ENCODE data around the gene STAC3. TPM values are rescaled to one million over a fixed set of nuclear protein-coding genes. Genes with fewer than 3 reads are reported as not detected.
"Not testable (repeated sequence)": the region's sequence is repeated elsewhere in the genome, so short reads cannot be mapped to it uniquely, and the experiment has no call there.

Gene STAC3
- total RNA-seq: 1 to 10 TPM; 7.5 to 9.9 TPM

DNA sequence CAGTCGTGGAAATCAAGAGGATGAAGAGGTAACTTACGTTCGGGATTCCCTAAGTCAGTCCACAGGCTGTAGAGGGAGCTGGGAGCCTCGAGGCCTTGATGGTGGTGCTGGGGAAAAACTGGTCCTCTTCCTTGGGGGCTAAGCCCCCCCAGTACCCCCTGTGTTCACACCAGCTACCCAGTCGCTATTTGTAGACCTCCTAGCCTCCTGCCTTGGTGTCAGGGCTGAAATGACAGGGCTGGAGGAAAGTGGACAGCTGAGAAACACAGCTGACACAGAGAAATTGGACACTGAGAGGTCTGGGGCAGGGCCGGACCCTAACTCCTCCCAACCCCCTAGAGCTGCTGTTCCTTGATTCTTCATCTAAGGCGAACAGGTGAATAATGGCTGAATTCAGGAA lies at the start of gene STAC3:
TSS of gene STAC3 (minus strand) at position 232 of the 400 bp plus-strand sequence. CDS start 1,551 bp downstream, outside the sequence.
- no peaks in the 10 kb centered on the region for H3K9me3 Mint-ChIP-seq (ENCODE audit: insufficient read depth)
- DNase-seq (no peak), ATAC-seq (no peak)
- H3K4me3 Mint-ChIP-seq: no peak within 1 kb of the TSS
- H3K27me3 Mint-ChIP-seq (ENCODE audit: low read depth): no peaks in the 10 kb centered on the region
- CTCF ChIA-PET: interaction anchor here (0.7 to 3.5 kb wide), 4 partner anchors 9 to 205 kb away, joined by 4 to 31 read pairs (median 18); partner anchors contain the start of gene INHBE
- H3K4me1 Mint-ChIP-seq (ENCODE audit: low read depth): peaks cover 10% of the 10 kb centered on the region
- H3K36me3 Mint-ChIP-seq (ENCODE audit: low read depth): peaks cover 13% of the 10 kb centered on the region
- no peak within 1 kb of the TSS for H3K27ac Mint-ChIP-seq
- POLR2A ChIA-PET: no interaction called here

- Mint-ChIP-seq H3K36me3 (ENCODE audit: low read depth) (peaks cover 32% of the 10 kb centered on the region), H3K4me3 (no peak overlapping the region), H3K27me3 (ENCODE audit: low read depth) (no peaks in the 10 kb centered on the region), H3K4me1 (ENCODE audit: low read depth) (no peaks in the 10 kb centered on the region), H3K9me3 (ENCODE audit: insufficient read depth) (no peaks in the 10 kb centered on the region), H3K27ac (no peak overlapping the region)
- ATAC-seq (no peak), DNase-seq (no peak)
- ChIA-PET CTCF (interaction anchor here (0.8 to 2.4 kb wide), 5 partner anchors 8 to 159 kb away, joined by 3 to 8 read pairs (median 3); no protein-coding TSS in a partner anchor), POLR2A (no interaction called here)
These were observed 48.6 kb upstream of the STAC3 start for GRCh38 chr12:57299514-57300016.

DNA sequence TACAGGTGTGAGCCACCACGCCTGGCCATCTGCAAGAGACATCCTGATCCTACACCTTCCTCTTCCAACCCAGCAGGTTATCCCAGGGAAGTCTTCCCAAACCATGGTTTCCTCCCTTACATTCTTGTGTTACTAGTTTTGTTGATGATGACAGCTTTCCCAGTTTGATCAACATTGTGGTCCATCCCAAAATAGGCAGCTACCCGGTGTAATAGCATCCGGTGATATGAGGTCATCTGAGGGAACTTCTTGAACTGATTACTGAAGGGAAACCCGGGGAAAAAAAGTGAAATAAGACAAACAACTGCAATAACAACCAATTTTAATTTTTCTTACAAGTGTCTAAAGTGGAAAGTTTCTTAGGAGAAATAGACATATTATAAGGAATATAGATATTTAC lies 45.3 kb upstream of the STAC3 start:
- Mint-ChIP-seq H3K4me3 (no peak overlapping the region), H3K9me3 (ENCODE audit: insufficient read depth) (no peaks in the 10 kb centered on the region), H3K27me3 (ENCODE audit: low read depth) (no peaks in the 10 kb centered on the region), H3K4me1 (ENCODE audit: low read depth) (no peaks in the 10 kb centered on the region), H3K27ac (no peak overlapping the region), H3K36me3 (ENCODE audit: low read depth) (peaks cover 32% of the 10 kb centered on the region)
- DNase-seq (no peak), ATAC-seq (no peak)
- POLR2A ChIA-PET: no interaction called here
- CTCF ChIA-PET: interaction anchor here (1.1 kb wide), 1 partner anchor 163 kb away, joined by 5 read pairs; the partner anchor contains the start of gene GLI1

DNA sequence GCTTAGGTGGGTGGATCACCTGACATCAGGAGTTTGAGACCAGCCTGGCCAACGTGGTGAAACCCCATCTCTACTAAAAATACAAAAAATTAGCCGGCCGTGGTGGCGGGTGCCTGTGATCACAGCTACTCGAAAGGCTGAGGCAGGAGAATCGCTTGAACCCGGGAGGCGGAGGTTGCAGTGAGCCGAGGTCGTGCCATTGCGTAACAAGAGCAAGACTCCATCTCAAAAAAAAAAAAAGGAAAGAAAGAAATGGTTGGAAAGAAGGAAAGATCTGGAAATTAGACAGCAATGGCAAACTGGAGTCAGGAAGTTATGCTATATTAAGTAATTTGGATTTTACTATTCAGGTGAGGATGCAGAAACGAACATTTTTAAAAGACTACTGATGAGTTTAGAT lies 31.1 kb upstream of the STAC3 start:
- DNase-seq; H3K9me3 Mint-ChIP-seq (ENCODE audit: insufficient read depth); H3K4me3 Mint-ChIP-seq; H3K27me3 Mint-ChIP-seq (ENCODE audit: low read depth); ATAC-seq; CTCF ChIA-PET; H3K27ac Mint-ChIP-seq; POLR2A ChIA-PET: not testable (repeated sequence)
- peaks cover 51% of the 10 kb centered on the region for H3K36me3 Mint-ChIP-seq (ENCODE audit: low read depth)
- H3K4me1 Mint-ChIP-seq (ENCODE audit: low read depth): peaks cover 14% of the 10 kb centered on the region

- Mint-ChIP-seq H3K4me1 (ENCODE audit: low read depth) (peaks cover 15% of the 10 kb centered on the region), H3K27me3 (ENCODE audit: low read depth) (no peaks in the 10 kb centered on the region), H3K27ac (peak overlapping the region; percentile 95), H3K4me3 (peak overlapping the region; percentile 45), H3K9me3 (ENCODE audit: insufficient read depth) (no peaks in the 10 kb centered on the region), H3K36me3 (ENCODE audit: low read depth) (peaks cover 53% of the 10 kb centered on the region)
- CTCF ChIA-PET: interaction anchor here (1.0 to 1.3 kb wide), 3 partner anchors 42 to 178 kb away, joined by 4 to 8 read pairs (median 5); no protein-coding TSS in a partner anchor
- ATAC-seq (peak; percentile 99), DNase-seq (peak; percentile 82)
- POLR2A ChIA-PET: interaction anchor here (0.6 to 0.7 kb wide), 2 partner anchors 184 to 1162 kb away, joined by 3 to 4 read pairs; partner anchors contain the start of gene ZC3H10
These were observed 29.4 kb upstream of the STAC3 start for GRCh38 chr12:57280211-57281062.

DNA sequence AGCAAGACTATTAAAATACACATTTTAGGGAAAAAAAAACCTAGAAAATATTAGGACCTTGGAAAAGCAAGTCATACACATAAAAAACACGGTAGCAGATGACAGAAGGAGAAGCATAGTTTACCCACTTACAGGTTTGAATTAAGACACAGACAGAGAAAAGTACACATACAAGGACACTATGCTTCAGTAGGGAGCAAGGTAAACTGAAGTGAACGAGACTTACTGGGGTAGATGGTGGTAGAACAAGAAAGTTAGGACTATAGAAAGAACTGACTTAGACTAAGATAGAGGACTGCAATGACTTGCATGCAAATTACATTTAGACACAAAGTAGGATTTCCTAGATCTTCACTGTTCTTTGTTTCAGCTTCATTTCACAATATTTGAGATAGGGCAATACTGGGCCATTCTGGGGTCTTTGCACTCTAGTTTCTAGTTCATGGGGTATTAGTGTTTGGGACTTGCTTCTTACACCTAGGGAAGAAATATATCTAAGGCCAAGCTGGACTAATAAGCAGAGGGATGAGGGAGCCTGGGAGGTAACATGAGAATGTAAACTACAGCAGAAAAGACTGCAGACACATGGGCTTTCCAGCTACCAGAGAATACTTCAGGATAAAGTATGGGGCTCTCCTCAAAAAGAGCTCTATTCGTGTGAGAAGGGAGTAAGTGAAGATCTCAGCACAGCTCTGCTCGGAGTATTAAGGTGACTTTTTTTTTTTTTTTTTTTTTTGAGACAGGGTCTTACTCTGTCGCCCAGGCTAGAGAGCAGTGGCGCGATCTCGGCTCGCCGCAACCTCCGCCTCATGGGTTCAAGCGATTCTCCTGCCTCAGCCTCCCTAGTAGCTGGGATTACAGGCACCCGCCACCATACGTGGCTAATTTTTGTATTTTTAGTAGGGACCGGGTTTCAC lies 27.7 kb upstream of the STAC3 start:
- Mint-ChIP-seq H3K27ac (peak overlapping the region; percentile 30), H3K4me1 (ENCODE audit: low read depth) (peaks cover 17% of the 10 kb centered on the region), H3K36me3 (ENCODE audit: low read depth) (peaks cover 66% of the 10 kb centered on the region), H3K9me3 (ENCODE audit: insufficient read depth) (no peaks in the 10 kb centered on the region), H3K4me3 (no peak overlapping the region), H3K27me3 (ENCODE audit: low read depth) (no peaks in the 10 kb centered on the region)
- POLR2A ChIA-PET: no interaction called here
- ATAC-seq (no peak), DNase-seq (no peak)
- CTCF ChIA-PET: interaction anchor here (1.0 to 3.7 kb wide), 3 partner anchors 40 to 177 kb away, joined by 3 to 12 read pairs (median 4); no protein-coding TSS in a partner anchor

DNA sequence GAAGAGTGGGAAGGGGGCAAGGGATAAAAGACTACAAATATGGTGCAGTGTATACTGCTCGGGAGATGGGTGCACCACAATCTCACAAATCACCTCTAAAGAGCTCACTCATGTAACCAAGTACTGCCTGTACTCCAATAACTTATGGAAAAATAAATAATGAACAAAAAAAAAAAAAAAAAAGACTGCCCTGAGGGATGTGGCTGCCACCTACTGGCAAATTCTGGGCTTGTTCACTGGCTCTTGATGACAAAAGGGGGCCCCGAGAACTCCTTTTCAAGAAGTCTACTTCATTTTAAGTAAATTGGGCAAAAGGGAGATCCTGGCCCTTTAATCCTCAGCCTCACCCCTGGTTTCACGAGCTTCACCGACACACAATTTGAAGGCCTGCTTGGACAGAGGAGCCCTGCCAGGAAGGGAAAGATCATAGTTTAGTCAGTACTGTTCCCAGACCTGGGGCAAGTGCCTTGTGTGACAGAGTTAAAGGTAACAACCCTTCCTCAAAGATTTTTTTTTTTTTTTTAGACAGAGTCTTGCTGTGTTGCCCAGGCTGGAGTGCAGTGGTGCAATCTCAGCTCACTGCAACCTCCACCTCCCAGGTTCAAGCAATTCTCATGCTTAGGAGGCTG lies 26.1 kb upstream of the STAC3 start:
- Mint-ChIP-seq H3K36me3 (ENCODE audit: low read depth) (peaks cover 63% of the 10 kb centered on the region), H3K9me3 (ENCODE audit: insufficient read depth) (no peaks in the 10 kb centered on the region), H3K27me3 (ENCODE audit: low read depth) (no peaks in the 10 kb centered on the region), H3K4me1 (ENCODE audit: low read depth) (peaks cover 17% of the 10 kb centered on the region), H3K27ac (no peak overlapping the region), H3K4me3 (no peak overlapping the region)
- DNase-seq (peak; percentile 39), ATAC-seq (no peak)
- ChIA-PET CTCF (interaction anchor here (0.7 to 3.7 kb wide), 11 partner anchors 9 to 178 kb away, joined by 3 to 12 read pairs (median 4); partner anchors contain the start of genes INHBE and SHMT2), POLR2A (no interaction called here)

DNA sequence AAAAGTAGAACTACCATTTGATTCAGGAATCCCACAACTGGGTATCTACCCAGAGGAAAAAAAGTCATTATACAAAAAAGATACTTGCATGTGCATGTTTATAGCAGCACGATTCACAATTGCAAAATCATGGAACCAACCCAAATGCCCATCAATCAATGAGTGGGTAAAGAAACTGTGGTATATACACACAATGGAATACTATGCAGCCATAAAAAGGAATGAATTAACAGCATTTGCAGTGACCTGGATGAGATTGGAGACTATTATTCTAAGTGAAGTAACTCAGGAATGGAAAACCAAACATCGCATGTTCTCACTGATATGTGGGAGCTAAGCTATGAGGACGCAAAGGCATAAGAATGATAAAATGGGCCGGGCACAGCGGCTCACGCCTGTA lies 25.2 kb upstream of the STAC3 start:
- H3K4me3 Mint-ChIP-seq; H3K9me3 Mint-ChIP-seq (ENCODE audit: insufficient read depth); H3K27ac Mint-ChIP-seq; H3K27me3 Mint-ChIP-seq (ENCODE audit: low read depth); DNase-seq; ATAC-seq; POLR2A ChIA-PET: not testable (repeated sequence)
- peaks cover 17% of the 10 kb centered on the region for H3K4me1 Mint-ChIP-seq (ENCODE audit: low read depth)
- H3K36me3 Mint-ChIP-seq (ENCODE audit: low read depth): peaks cover 59% of the 10 kb centered on the region
- CTCF ChIA-PET: interaction anchor here (1.1 to 3.7 kb wide), 8 partner anchors 10 to 113 kb away, joined by 3 to 12 read pairs (median 5); partner anchors contain the start of gene SHMT2

DNA sequence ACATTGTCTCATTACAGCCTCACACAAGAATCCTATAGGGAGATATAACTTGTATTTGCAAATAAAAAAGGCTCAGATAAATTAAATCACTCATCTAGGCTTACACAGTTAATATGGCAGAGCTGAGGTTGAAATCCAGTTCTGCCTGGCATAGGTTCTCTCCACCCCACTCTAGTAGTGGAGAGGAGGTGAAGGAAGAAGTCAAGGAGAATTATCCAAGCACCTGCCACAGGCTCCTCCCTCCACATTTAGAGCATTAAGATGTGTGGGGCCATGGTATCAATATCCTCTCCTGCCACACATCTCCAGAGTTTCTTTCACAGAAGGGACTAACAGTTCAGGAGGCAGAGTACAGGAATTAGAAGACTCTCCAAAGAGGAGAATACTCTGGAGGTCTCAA lies 22.5 kb upstream of the STAC3 start:
- DNase-seq: no peak
- POLR2A ChIA-PET: no interaction called here
- Mint-ChIP-seq H3K27ac (no peak overlapping the region), H3K4me1 (ENCODE audit: low read depth) (peaks cover 3% of the 10 kb centered on the region), H3K4me3 (no peak overlapping the region), H3K9me3 (ENCODE audit: insufficient read depth) (no peaks in the 10 kb centered on the region), H3K27me3 (ENCODE audit: low read depth) (no peaks in the 10 kb centered on the region), H3K36me3 (ENCODE audit: low read depth) (peaks cover 51% of the 10 kb centered on the region)
- CTCF ChIA-PET: interaction anchor here (0.9 to 1.7 kb wide), 2 partner anchors 30 to 180 kb away, joined by 3 to 4 read pairs; no protein-coding TSS in a partner anchor
- ATAC-seq: no peak

DNA sequence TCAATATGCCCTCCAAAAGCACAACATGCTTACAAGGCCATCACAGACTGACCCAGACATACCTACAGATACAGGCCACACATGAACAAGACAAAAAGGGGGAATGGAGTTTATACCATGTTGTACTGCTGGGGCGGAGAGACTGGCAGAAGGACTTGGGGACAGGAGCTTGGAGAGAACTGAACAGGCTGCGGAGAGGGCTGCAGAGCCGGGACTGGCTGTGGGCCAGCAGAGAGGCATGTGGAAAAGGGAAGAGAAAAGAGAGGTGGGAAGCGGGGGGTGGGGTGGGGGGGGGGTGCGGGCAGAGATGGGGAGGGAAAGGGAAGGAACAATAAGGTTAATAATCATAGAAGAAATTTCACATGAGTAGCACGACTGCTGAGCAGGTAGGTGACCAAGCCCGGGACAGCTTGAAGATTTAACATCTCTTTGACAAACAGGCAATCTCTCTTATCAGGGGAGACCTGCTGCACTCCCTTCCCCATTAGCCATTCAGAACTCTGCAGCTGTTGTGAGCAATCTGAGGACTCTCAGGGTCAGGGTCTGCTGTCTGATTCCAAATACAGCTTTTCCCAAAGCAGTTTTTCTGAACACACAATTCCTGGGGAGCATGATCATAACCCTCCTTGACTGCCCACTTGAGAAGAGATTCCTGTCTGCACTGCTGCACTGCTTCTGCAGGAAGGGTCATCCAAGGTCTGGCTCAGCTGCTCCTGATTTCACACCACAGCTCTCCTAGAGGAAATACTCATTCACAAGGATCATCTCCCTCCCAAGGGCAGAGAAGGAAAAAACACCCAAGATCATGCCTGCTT lies 21.6 kb upstream of the STAC3 start:
- no peak for ATAC-seq
- Mint-ChIP-seq H3K4me1 (ENCODE audit: low read depth) (peaks cover 3% of the 10 kb centered on the region), H3K9me3 (ENCODE audit: insufficient read depth) (no peaks in the 10 kb centered on the region), H3K27me3 (ENCODE audit: low read depth) (no peaks in the 10 kb centered on the region), H3K27ac (no peak overlapping the region), H3K4me3 (no peak overlapping the region), H3K36me3 (ENCODE audit: low read depth) (peaks cover 49% of the 10 kb centered on the region)
- POLR2A ChIA-PET: no interaction called here
- DNase-seq: no peak
- CTCF ChIA-PET: interaction anchor here (0.9 to 1.5 kb wide), 2 partner anchors 29 to 180 kb away, joined by 3 to 6 read pairs; no protein-coding TSS in a partner anchor

Measured in activated CD8-positive, alpha-beta T cell treated with anti-CD3 and anti-CD28 coated beads, Interleukin-2, amount 10 ng/mL, durations not matched to agents 7 days and 5 days (primary cell).